BE2C (cell line): ENCODE results near the gene C5orf46.

Experiments
- DNase-seq: peaks from one replicate; pipeline ENCODE4 v3.0.0-alpha.2; 2020
- H3K27me3 ChIP-seq: fragments of 250-450 bp; sonication (Bioruptor Pico); 2 replicates; pipeline ENCODE4 v1.5.1; 2020; ENCODE audit warnings: mild to moderate bottlenecking
- H3K36me3 ChIP-seq: fragments of 250-450 bp; sonication (Bioruptor Pico); 2 replicates; pipeline ENCODE4 v1.5.1; 2020; ENCODE audit warnings: mild to moderate bottlenecking
- H3K4me1 ChIP-seq: fragments of 250-450 bp; sonication (Bioruptor Pico); 2 replicates; pipeline ENCODE4 v1.5.1; 2020
- H3K4me3 ChIP-seq: 2 replicates; pipeline ENCODE4 v1.5.1; 2011; ENCODE audit warnings: low read depth, low read length
- H3K9me3 ChIP-seq: fragments of 250-450 bp; sonication (Bioruptor Pico); 2 replicates; pipeline ENCODE4 v1.5.1; 2020
- CTCF ChIP-seq: IDR thresholded peaks from 2 replicates; pipeline ENCODE4 v1.5.1; 2012; ENCODE audit warnings: mild to moderate bottlenecking, low read depth, low read length

C5orf46 gene

GRCh38 chr5:147918101-147918685, 11.9 kb upstream of the C5orf46 start:
- no peaks in the 10 kb centered on the region for H3K9me3 ChIP-seq
- H3K4me3 ChIP-seq, result no peak overlapping the region
- no peak for TF ChIP-seq CTCF
- no peak for DNase-seq
- no peaks in the 10 kb centered on the region for H3K36me3 ChIP-seq
- no peaks in the 10 kb centered on the region for H3K4me1 ChIP-seq
- peaks cover 7% of the 10 kb centered on the region; the same call in 1 of the 2 replicates for H3K27me3 ChIP-seq

GRCh38 chr5:147913786-147914185, 7.4 kb upstream of the C5orf46 start:
- TF ChIP-seq CTCF, result no peak
- H3K4me1 ChIP-seq, result no peaks in the 10 kb centered on the region
- H3K4me3 ChIP-seq, result no peak overlapping the region
- peaks cover 14% of the 10 kb centered on the region for H3K27me3 ChIP-seq
- H3K9me3 ChIP-seq, result no peaks in the 10 kb centered on the region
- H3K36me3 ChIP-seq, result no peaks in the 10 kb centered on the region
- no peak for DNase-seq

- H3K36me3 ChIP-seq, result no peaks in the 10 kb centered on the region
- DNase-seq, result no peak
- no peaks in the 10 kb centered on the region for H3K9me3 ChIP-seq
- no peak for TF ChIP-seq CTCF
- H3K27me3 ChIP-seq, result peaks cover 11% of the 10 kb centered on the region
- H3K4me1 ChIP-seq, result no peaks in the 10 kb centered on the region
- H3K4me3 ChIP-seq, result no peak overlapping the region
These were observed 5.7 kb upstream of the C5orf46 start for GRCh38 chr5:147912011-147912410.

- H3K9me3 ChIP-seq, result no peaks in the 10 kb centered on the region
- no peak for TF ChIP-seq CTCF
- no peak overlapping the region for H3K4me3 ChIP-seq
- no peaks in the 10 kb centered on the region for H3K36me3 ChIP-seq
- H3K4me1 ChIP-seq, result no peaks in the 10 kb centered on the region
- DNase-seq, result no peak
- H3K27me3 ChIP-seq, result peaks cover 11% of the 10 kb centered on the region
These were observed 5.1 kb upstream of the C5orf46 start for GRCh38 chr5:147911427-147911826.

- Histone ChIP-seq H3K9me3 (no peaks in the 10 kb centered on the region), H3K4me1 (no peaks in the 10 kb centered on the region), H3K36me3 (no peaks in the 10 kb centered on the region), H3K27me3 (no peaks in the 10 kb centered on the region), H3K4me3 (no peak overlapping the region)
- no peak for DNase-seq
- TF ChIP-seq CTCF, result no peak
These were observed 2.2 kb downstream of the C5orf46 start for GRCh38 chr5:147904110-147904509.

GRCh38 chr5:147902609-147903115, 3.7 kb downstream of the C5orf46 start:
- Histone ChIP-seq H3K4me1 (no peaks in the 10 kb centered on the region), H3K27me3 (no peaks in the 10 kb centered on the region), H3K36me3 (no peaks in the 10 kb centered on the region), H3K9me3 (no peaks in the 10 kb centered on the region), H3K4me3 (no peak overlapping the region)
- TF ChIP-seq CTCF, result no peak
- no peak for DNase-seq
